Measurements from ENCODE around the gene FRMD1. TPM values are rescaled to one million over a fixed set of nuclear protein-coding genes. Genes with fewer than 3 reads are reported as not detected.

Gene FRMD1
- polyA plus RNA-seq, 1 experiment = not detected

GRCh38 chr6:168039301-168039700, 39.7 kb downstream of the FRMD1 start:
- no peaks in the 10 kb centered on the region for H3K27me3 ChIP-seq (ENCODE audit: control insufficient read depth, insufficient read depth, low read length)
- H3K36me3 ChIP-seq (ENCODE audit: control insufficient read depth, insufficient read depth, low read length) = no peaks in the 10 kb centered on the region
- DNase-seq (ENCODE audit: low read depth) = no peak
- CTCF ChIA-PET = no interaction called here
- H3K4me3 ChIP-seq (ENCODE audit: low read depth, low read length) = no peak overlapping the region
- POLR2A ChIA-PET = interaction anchor here (0.5 kb wide), 1 partner anchor 123 kb away, joined by 4 read pairs; no protein-coding TSS in a partner anchor
- no peak for TF ChIP-seq CTCF (IDR thresholded peaks at IDR 0.05; ENCODE audit: insufficient read depth, low read depth, low read length)

GRCh38 chr6:168038576-168039140, 40.4 kb downstream of the FRMD1 start:
- no peak for TF ChIP-seq CTCF (IDR thresholded peaks at IDR 0.05; ENCODE audit: insufficient read depth, low read depth, low read length)
- H3K4me3 ChIP-seq (ENCODE audit: low read depth, low read length) = no peak overlapping the region
- ChIA-PET CTCF (no interaction called here), POLR2A (interaction anchor here (0.5 kb wide), 1 partner anchor 122 kb away, joined by 4 read pairs; no protein-coding TSS in a partner anchor)
- DNase-seq (ENCODE audit: low read depth) = no peak
- H3K36me3 ChIP-seq (ENCODE audit: control insufficient read depth, insufficient read depth, low read length) = no peaks in the 10 kb centered on the region
- H3K27me3 ChIP-seq (ENCODE audit: control insufficient read depth, insufficient read depth, low read length) = no peaks in the 10 kb centered on the region

- Histone ChIP-seq H3K4me3 (ENCODE audit: low read depth, low read length) (no peak overlapping the region), H3K36me3 (ENCODE audit: control insufficient read depth, insufficient read depth, low read length) (no peaks in the 10 kb centered on the region), H3K27me3 (ENCODE audit: control insufficient read depth, insufficient read depth, low read length) (no peaks in the 10 kb centered on the region)
- ChIA-PET CTCF (no interaction called here), POLR2A (no interaction called here)
- no peak for DNase-seq (ENCODE audit: low read depth)
- no peak for TF ChIP-seq CTCF (IDR thresholded peaks at IDR 0.05; ENCODE audit: insufficient read depth, low read depth, low read length)
These were observed 41.2 kb downstream of the FRMD1 start for GRCh38 chr6:168037856-168038255.

GRCh38 chr6:168037242-168037641, 41.8 kb downstream of the FRMD1 start:
- no peak overlapping the region for H3K4me3 ChIP-seq (ENCODE audit: low read depth, low read length)
- no peak for DNase-seq (ENCODE audit: low read depth)

More at GRCh38 chr6:168037242-168037641, 41.8 kb downstream of the FRMD1 start:
- ChIA-PET POLR2A (no interaction called here), CTCF (no interaction called here)
- TF ChIP-seq CTCF (IDR thresholded peaks at IDR 0.05; ENCODE audit: insufficient read depth, low read depth, low read length) = no peak
- H3K27me3 ChIP-seq (ENCODE audit: control insufficient read depth, insufficient read depth, low read length) = no peaks in the 10 kb centered on the region
- H3K36me3 ChIP-seq (ENCODE audit: control insufficient read depth, insufficient read depth, low read length) = no peaks in the 10 kb centered on the region

Data from BJ (cell line).